T-helper 2 cell treated with Interferon-gamma antibody and Interleukin-4, amounts not matched to agents 100 ng/mL and 5 ng/mL, for 36 hours (primary cell): ENCODE data around the gene CBFA2T3. TPM values are rescaled to one million over a fixed set of nuclear protein-coding genes. Genes with fewer than 3 reads are reported as not detected.
"Not testable (repeated sequence)": the region's sequence is repeated elsewhere in the genome, so short reads cannot be mapped to it uniquely, and the experiment has no call there.

Experiments
- intact Hi-C: fragments of 100-400 bp; cut with micrococcal nuclease; formaldehyde crosslinking; loops from one replicate; pipeline ENCODE4 v1.15.1; 2023
- total RNA-seq: library from RNA; stranded (reverse); gene quantifications from 2 replicates; pipeline ENCODE4 v1.2.3, GENCODE V29; 2022

CBFA2T3 gene
- total RNA-seq, 1 donor from 2014 or later = 0.73 TPM

- intact Hi-C loops = no loop called here
These were observed 82.2 kb downstream of the CBFA2T3 start for GRCh38 chr16:88894681-88895300.

- intact Hi-C loops = not testable (repeated sequence)
These were observed 82.7 kb downstream of the CBFA2T3 start for GRCh38 chr16:88894266-88894665.

DNA sequence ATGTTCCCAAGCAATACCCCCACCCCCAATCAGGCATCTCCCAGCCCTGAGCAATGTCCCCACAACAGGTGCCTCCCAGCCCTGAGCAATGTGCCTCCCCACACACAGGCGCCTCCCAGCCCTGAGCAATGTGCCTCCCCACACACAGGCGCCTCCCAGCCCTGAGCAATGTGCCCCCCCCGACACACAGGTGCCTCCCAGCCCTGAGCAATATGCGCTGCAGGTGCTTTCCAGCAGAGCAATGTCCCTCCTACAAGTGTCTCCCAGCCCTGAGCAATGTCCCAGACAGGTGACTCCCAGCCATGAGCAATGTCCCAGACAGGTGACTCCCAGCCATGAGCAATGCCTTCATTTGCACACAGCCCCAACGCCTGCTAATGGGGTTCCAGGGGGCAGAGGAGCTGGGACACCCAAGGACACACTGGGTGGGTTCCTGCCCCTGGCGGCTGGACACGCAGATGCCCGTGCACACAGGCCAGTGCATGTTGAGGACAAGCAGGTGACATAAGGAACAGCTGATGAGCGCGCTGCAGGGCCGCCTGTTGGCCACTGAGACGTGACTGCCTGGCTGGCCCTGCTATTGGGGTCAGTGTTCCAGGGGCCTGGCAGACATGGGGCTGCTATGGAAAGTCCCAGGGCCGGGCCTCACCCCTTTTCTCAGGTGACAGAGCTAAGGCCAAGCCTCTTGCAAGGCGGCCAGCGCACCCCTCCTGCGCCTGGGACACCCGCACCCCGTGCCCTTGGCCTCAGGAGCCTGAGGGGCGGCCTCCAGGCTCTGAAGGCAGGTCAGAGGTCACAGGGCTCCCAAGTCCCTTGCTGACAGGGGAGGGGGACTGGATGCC lies 83.7 kb downstream of the CBFA2T3 start:
- intact Hi-C loops = no loop called here

GRCh38 chr16:88892065-88892464 lies 84.9 kb downstream of the CBFA2T3 start:
- intact Hi-C loops = no loop called here

DNA sequence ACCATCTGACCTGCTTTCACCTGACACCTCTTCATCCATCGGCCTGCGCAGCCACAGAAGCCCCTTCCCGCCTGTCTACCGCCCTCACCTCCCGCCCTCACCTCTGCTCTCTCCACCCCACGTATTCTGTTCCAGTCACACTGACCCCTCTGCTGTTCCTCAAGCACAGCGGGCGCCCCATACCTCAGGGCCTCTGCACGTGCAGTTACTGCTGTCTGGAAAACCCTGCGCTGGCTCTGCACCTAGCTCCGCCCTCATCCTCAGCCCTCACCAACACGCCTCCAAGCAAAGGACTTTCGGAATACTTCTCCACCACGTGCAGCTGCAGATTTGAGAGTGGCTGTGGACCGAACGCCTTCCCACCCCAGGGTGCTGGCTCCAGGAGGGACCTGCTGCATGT lies 85.9 kb downstream of the CBFA2T3 start:
- intact Hi-C loops = no loop called here

GRCh38 chr16:88889702-88890352 lies 87.2 kb downstream of the CBFA2T3 start:
- intact Hi-C loops = not testable (repeated sequence)

- intact Hi-C loops = no loop called here
These were observed 88.3 kb downstream of the CBFA2T3 start for GRCh38 chr16:88888461-88889387.

DNA sequence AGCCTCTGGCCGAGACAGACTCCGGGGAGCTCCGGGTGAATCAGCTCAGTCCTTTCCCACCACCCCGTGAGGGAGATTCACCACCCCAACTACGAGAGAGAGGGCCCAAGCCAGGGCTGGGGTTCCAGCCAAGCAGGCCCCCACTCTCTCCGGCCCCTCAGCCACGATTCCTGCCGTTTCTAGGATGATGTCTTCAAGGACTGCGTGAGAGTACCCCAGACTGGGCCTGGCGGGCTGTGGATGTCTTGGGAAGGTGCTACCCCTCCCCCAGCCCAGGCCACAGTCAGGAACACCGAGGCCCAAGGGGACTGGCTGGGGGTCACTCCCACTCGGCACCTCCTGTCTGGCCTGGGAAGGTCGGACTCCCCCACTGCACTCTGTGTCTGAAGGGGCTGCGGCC lies 89.0 kb downstream of the CBFA2T3 start:
- intact Hi-C loops = no loop called here

GRCh38 chr16:88886845-88887521 lies 90.0 kb downstream of the CBFA2T3 start:
- intact Hi-C loops = no loop called here

- intact Hi-C loops = no loop called here
These were observed 90.6 kb downstream of the CBFA2T3 start for GRCh38 chr16:88886420-88886844.

GRCh38 chr16:88885693-88886280 lies 91.2 kb downstream of the CBFA2T3 start:
- intact Hi-C loops = no loop called here

GRCh38 chr16:88884569-88885271 lies 92.3 kb downstream of the CBFA2T3 start:
- intact Hi-C loops = no loop called here

DNA sequence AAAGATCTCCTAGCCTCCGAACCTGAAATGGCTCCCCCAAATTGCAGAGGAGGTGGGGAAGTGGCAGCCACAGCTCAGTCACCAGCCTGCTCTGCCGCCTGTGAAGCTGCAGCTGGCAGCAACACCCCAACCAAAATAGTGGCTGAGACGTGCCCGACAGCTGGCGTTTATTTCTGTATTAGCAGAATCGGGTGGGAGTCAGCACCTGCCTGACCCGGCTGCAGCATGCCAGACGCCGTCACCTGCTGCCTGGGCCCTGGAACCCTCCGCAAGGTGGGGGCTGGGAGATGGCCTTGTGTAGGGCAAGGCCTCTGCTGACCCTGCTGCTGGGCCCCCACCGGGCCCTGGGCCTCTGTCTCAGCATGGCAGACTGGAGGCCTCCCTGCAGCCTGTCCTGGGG lies 93.1 kb downstream of the CBFA2T3 start:
- intact Hi-C loops = no loop called here

DNA sequence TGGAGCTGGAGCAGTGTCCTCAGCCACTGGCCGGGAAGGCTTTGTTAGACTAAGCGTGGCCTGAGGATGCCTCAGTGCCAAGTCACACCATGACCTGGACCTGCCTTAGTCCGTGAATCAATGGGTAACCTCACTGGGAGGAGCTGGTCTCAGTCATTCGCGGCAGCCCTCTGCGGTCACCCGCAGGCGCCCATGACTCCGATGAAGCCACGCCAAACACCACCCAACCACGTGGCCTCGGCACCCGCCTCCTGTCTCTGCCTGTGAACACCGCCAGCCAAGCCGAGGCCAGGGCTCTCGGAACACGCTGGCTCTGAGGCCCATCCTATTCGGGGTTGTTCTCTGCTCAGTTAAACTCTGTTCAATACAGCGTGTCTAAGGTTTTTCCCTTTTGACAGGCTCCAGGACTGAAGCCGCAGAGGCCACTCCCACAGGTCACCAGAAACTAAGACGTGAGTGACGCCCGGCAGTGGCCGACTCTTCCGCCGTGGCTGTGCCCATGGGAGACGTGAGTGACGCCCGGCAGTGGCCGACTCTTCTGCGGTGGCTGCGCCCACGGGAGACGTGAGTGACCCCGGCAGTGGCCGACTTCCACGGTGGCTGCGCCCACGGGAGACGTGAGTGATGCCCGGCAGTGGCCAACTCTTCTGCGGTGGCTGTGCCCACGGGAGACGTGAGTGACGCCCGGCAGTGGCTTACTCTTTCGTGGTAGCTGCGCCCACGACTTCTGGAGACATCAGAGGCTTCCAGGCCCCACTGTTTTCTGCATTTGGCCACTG lies 93.7 kb downstream of the CBFA2T3 start:
- intact Hi-C loops = no loop called here

GRCh38 chr16:88882358-88883030 lies 94.5 kb downstream of the CBFA2T3 start:
- intact Hi-C loops = no loop called here

DNA sequence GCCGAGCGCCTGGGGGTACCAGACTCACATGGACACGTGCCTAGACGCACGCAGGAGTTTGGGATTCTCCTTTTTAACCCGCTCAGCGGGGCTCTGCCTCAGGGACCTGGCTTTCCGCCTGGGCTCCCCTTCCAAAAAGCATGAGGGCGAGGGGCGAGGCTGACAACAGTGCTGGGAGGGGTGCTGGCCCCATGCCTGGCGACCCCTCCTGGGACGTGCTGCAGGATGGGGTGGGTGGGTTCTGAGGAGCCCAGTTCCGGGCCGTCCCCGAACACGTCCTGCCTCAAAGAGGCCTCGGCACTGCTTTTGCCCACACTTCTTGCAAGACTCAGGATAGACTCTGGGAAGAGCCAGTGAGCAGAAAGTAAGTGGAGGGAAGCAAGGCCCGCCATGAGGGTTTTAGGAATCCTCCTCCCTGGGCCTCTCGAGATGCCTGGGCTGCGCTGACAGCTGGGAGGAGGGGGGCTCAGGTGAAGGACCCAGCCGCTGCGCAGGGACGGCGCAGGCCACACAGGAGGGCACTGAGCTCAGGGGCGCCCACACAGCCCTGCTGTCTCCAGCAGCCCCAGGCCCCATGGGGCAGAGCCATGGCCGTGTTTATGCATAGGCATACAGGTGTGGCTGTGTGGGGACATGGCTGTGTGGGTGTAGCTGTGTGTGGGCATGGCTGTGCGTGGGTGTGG lies 95.2 kb downstream of the CBFA2T3 start:
- intact Hi-C loops = no loop called here

DNA sequence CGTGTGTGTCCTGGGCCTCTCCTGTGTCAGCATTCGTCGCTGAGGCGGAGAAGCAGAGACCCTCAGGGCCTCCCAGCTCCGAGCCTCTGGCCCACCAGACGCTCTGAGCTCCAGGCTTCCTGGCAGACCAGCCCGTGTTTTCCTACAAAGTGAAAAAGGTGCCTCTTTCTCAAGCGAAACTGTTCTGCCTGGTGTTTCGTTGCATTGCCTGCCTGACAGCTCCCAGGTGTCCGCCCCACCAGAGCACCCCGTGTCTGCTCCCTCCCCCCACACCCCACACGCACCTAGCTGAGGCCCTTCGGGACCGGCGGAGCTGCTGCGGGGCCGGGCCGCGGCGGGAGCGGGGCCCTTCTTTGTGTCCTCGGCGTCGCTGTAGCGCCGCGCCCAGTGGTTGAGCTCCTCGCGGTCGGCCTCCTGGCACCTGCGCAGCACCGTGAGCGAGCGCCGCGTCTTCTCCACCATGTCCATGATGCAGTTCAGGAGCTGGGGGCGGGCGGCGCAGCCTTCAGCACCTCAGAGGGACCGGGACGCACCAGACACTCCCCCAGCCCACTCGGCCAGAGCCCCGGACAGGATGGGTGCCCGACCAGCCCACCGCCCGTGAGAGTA lies 95.9 kb downstream of the CBFA2T3 start:
- intact Hi-C loops = no loop called here
